Left ventricle myocardium inferior (tissue), 1 donor: ENCODE measurements around the gene CYP4F8. TPM values are rescaled to one million over a fixed set of nuclear protein-coding genes. Genes with fewer than 3 reads are reported as not detected.

Experiments used
- DNase-seq: peaks from one replicate; pipeline ENCODE4 v3.0.0-alpha.2; 2020
- H3K27ac ChIP-seq: fragments of 200-600 bp; replicated peaks from 2 replicates; pipeline ENCODE4 v1.8.0; 2021
- H3K27me3 ChIP-seq: fragments of 200-600 bp; 2 replicates; pipeline ENCODE4 v1.8.0; 2021; ENCODE audit warnings: low read depth
- H3K36me3 ChIP-seq: fragments of 200-600 bp; 2 replicates; pipeline ENCODE4 v1.8.0; 2021
- H3K4me1 ChIP-seq: fragments of 200-600 bp; 2 replicates; pipeline ENCODE4 v1.8.0; 2021
- H3K4me3 ChIP-seq: fragments of 200-600 bp; 2 replicates; pipeline ENCODE4 v1.8.0; 2021; ENCODE audit warnings: mild to moderate bottlenecking, moderate library complexity
- H3K9me3 ChIP-seq: fragments of 200-600 bp; replicated peaks from 2 replicates; pipeline ENCODE4 v1.8.0; 2021
- intact Hi-C: fragments of 100-400 bp; cut with micrococcal nuclease; formaldehyde crosslinking; loops from one replicate; pipeline ENCODE4 v1.11.0; 2022
- total RNA-seq: library from RNA; stranded (reverse); fragmentation: NEBNext Ultra II Directional; extraction: Animal tissue kit (Norgen Biotek cat#: 25700); gene quantifications from one replicate; pipeline ENCODE4 v1.2.1, GENCODE V29; 2021
- TF ChIP-seq, protein P1 (sequence below): fragments of 200-600 bp; IDR thresholded peaks from 2 replicates; pipeline ENCODE4 v1.8.0; 2021; ENCODE audit warnings: antibody characterized with exemption, mild to moderate bottlenecking, borderline replicate concordance
- donor health status: DM: no; HTN: yes; CAD: no; lungs with severe emphysema.

The CYP4F8 gene
- total RNA-seq, 1 donor from 2014 or later, result not detected

DNA sequence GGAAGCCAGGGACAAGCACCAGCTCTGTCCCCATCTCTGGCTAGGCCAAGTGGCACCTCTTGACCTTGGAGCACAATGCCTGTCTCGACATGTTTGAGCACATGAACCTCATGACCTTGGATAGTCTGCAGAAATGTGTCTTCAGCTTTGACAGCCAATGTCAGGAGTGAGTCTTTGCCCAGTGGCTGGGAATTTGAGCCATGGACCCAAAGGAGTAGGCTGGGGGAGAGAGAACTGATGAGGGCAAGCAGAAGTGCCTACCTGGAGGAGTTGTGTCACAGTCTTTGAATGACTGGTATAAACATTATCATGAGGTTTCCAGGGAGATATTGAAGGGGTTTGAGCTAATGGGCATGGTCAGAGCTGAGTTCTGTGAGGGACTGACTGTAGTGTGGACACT, 51.2 kb downstream of the CYP4F8 start:
- Histone ChIP-seq H3K9me3 (no peaks in the 10 kb centered on the region), H3K4me3 (no peak overlapping the region), H3K27ac (no peak overlapping the region), H3K4me1 (no peaks in the 10 kb centered on the region), H3K27me3 (peaks cover 57% of the 10 kb centered on the region), H3K36me3 (no peaks in the 10 kb centered on the region)
- no peak for DNase-seq
- intact Hi-C loops, result no loop called here
- TF ChIP-seq, protein P1, sequence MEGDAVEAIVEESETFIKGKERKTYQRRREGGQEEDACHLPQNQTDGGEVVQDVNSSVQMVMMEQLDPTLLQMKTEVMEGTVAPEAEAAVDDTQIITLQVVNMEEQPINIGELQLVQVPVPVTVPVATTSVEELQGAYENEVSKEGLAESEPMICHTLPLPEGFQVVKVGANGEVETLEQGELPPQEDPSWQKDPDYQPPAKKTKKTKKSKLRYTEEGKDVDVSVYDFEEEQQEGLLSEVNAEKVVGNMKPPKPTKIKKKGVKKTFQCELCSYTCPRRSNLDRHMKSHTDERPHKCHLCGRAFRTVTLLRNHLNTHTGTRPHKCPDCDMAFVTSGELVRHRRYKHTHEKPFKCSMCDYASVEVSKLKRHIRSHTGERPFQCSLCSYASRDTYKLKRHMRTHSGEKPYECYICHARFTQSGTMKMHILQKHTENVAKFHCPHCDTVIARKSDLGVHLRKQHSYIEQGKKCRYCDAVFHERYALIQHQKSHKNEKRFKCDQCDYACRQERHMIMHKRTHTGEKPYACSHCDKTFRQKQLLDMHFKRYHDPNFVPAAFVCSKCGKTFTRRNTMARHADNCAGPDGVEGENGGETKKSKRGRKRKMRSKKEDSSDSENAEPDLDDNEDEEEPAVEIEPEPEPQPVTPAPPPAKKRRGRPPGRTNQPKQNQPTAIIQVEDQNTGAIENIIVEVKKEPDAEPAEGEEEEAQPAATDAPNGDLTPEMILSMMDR, result no peak

DNA sequence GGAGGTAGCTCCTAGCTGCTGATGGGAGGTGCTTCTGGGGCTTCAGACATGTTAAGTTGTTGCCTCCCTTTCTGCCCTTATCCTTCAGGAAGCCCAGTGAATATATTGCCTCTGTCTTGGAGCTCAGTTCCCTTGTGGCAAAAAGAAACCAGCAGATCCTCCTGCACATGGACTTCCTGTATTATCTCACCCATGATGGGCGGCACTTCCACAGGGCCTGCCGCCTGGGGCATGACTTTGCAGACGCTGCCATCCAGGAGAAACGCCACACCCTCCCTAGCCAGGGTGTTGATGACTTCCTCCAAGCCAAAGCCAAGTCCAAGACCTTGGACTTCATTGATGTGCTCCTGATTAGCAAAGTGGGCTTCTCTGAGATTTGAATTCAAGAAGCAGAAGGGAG, 51.9 kb downstream of the CYP4F8 start:
- no peaks in the 10 kb centered on the region for H3K4me1 ChIP-seq
- H3K27ac ChIP-seq, result no peak overlapping the region
- intact Hi-C loops, result no loop called here
- H3K4me3 ChIP-seq, result no peak overlapping the region
- TF ChIP-seq, protein P1, result no peak
- H3K9me3 ChIP-seq, result no peaks in the 10 kb centered on the region
- no peak for DNase-seq
- no peaks in the 10 kb centered on the region for H3K36me3 ChIP-seq
- H3K27me3 ChIP-seq, result peaks cover 57% of the 10 kb centered on the region

DNA sequence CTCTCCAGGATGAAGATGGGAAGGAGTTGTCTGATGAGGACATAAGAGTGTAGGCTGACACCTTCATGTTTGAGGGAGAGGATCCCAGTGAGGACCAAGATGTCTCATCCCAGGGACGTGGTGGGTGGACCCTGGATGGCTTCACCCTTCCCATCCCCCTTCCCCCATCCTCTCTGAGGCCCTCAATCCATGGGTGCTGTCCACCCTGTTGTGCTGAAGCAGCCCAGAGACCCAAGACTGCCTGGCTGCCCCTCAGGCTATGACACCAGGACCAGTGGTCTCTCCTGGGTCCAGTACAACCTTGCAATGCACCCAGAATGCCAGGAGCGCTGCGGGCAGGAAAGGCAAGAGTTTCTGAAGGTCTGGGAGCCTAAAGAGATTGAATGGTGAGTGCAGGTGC, 54.4 kb downstream of the CYP4F8 start:
- TF ChIP-seq, protein P1, result no peak
- no peak overlapping the region for H3K4me3 ChIP-seq
- peaks cover 38% of the 10 kb centered on the region for H3K27me3 ChIP-seq
- no peaks in the 10 kb centered on the region for H3K9me3 ChIP-seq
- no peak for DNase-seq
- H3K4me1 ChIP-seq, result peaks cover 12% of the 10 kb centered on the region
- no peak overlapping the region for H3K27ac ChIP-seq
- no peaks in the 10 kb centered on the region for H3K36me3 ChIP-seq
- intact Hi-C loops, result no loop called here

- Histone ChIP-seq H3K4me1 (peaks cover 12% of the 10 kb centered on the region), H3K27ac (no peak overlapping the region), H3K36me3 (no peaks in the 10 kb centered on the region), H3K27me3 (peaks cover 35% of the 10 kb centered on the region), H3K4me3 (no peak overlapping the region), H3K9me3 (no peaks in the 10 kb centered on the region)
- TF ChIP-seq, protein P1, result no peak
- intact Hi-C loops, result no loop called here
- no peak for DNase-seq
Observed at GRCh38 chr19:15669891-15670290, 54.9 kb downstream of the CYP4F8 start.

DNA sequence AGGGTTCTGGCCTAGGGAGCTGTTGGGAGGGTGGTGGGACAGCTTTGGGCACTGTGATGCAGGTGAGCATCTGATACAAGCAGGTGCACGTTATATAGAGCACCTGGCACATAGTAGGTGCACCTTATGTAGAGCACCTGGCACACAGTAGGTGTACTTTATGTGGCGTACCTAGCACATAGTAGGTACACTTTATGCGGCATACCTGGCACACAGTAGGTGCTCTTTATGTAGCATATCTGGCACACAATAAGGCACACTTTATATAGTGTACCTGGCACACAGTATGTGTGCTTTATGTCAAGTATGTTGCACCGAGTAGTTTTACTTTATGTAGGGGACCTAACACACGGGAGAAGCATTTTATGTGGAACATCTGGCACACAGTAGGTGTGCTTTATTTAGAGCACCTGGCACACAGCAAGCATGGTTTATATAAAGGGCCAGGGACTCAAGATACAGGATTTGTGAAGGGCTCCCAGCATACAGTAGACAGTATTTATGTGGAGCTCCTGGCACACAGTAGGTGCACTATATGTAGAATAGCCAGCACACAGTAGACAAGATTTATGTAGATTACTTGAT, 56.3 kb downstream of the CYP4F8 start:
- intact Hi-C loops, result no loop called here
- H3K27me3 ChIP-seq, result peaks cover 22% of the 10 kb centered on the region
- no peak overlapping the region for H3K4me3 ChIP-seq
- H3K27ac ChIP-seq, result no peak overlapping the region
- H3K9me3 ChIP-seq, result no peaks in the 10 kb centered on the region
- no peaks in the 10 kb centered on the region for H3K36me3 ChIP-seq
- H3K4me1 ChIP-seq, result peaks cover 12% of the 10 kb centered on the region
- TF ChIP-seq, protein P1, result no peak
- no peak for DNase-seq
